ENCODE results near the gene TEKTIP1.
"Not testable (repeated sequence)": the region's sequence is repeated elsewhere in the genome, so short reads cannot be mapped to it uniquely, and the experiment has no call there.

TEKTIP1 gene

DNA sequence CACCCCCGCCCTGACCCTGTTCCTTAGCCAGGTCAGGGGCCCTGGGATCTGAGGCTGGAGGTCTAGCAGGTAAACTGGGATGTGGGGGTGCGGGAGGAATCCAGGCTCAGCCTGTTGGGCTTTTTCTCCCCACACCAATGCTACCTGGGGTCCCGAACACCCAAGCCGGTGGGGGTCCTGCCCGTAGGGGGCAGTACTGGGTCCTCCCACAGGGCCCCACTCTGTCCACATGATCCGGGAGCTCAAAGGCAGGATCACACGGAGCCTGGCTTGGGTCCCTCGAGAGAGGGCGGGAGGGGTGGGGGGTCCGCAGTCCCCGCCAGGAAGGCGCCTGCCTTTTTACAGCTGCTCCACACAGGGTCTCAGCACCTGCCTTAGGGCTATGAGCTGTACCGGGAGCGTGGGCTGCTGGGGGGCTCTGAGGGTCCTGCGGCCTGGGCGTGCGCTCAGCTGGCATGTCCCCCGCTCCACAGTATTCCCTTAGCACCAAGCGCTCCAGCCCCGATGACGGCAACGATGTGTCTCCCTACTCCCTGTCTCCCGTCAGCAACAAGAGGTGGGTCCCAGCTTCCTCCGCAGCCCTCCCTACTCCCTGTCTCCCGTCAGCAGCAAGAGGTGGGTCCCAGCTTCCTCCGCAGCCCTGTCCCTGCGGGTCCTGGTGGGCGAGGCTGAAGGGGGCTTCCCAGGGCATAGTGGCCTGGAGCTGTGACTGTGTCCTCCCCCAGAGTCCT lies 12.3 kb upstream of the TEKTIP1 start:
- TF ChIP-seq, protein P1, sequence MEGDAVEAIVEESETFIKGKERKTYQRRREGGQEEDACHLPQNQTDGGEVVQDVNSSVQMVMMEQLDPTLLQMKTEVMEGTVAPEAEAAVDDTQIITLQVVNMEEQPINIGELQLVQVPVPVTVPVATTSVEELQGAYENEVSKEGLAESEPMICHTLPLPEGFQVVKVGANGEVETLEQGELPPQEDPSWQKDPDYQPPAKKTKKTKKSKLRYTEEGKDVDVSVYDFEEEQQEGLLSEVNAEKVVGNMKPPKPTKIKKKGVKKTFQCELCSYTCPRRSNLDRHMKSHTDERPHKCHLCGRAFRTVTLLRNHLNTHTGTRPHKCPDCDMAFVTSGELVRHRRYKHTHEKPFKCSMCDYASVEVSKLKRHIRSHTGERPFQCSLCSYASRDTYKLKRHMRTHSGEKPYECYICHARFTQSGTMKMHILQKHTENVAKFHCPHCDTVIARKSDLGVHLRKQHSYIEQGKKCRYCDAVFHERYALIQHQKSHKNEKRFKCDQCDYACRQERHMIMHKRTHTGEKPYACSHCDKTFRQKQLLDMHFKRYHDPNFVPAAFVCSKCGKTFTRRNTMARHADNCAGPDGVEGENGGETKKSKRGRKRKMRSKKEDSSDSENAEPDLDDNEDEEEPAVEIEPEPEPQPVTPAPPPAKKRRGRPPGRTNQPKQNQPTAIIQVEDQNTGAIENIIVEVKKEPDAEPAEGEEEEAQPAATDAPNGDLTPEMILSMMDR (conservative IDR thresholded peaks at IDR 0.05; ENCODE audit: low read length), result 0 out of 2 replicates have a peak, but pooled peaks have one; percentile 5
- no peak overlapping the region for H3K4me3 ChIP-seq (ENCODE audit: low read length)
- DNase-seq (ENCODE audit: low read depth), result no peak

DNA sequence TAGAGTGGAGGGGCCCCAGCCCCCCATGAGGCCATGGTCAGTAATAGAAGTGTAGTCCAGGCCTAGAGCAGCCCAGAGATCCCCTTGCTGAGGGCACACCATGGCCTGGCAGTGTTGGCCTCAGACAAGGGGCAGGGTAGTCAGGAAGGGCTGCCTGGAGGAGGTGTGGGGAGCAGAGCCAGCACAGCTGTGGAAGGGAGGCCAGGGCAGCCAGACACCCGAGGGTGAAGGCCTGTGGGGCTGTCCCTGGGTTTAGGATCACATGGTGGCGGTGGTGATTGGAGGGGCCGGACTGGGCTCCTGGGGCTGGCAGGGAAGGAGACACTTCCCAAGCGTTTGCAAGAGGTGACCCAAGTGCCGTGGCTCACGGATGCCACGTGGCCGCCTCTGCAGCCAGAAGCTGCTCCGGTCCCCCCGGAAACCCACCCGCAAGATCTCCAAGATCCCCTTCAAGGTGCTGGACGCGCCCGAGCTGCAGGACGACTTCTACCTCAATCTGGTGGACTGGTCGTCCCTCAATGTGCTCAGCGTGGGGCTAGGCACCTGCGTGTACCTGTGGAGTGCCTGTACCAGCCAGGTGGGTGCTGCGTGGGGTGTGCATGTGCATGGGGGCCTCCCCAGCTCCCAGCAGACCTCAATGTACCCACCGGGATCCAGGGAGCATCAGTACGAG lies 11.6 kb upstream of the TEKTIP1 start:
- no peak for DNase-seq (ENCODE audit: low read depth)
- TF ChIP-seq, protein P1 (conservative IDR thresholded peaks at IDR 0.05; ENCODE audit: low read length), result no peak

DNA sequence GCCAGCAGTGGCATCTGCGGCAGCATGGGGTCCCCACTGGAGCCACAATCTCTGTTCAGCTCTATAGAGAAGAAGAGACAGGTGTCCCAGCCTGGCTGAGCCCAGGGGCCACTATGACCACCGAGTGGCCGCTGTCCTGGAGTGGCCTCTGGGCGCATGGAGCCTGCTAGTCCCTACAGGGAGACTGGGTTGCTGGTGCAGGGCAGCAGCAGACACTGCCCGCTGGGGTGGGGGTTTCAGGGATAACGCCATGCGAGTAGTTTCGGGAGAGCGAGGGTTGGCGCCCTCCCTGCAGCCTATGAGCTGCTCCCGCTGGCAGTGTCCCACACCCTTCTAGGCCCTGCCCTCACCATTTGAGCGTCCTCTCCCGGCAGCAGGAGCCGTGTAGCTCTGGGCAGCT lies 10.9 kb upstream of the TEKTIP1 start:
- TF ChIP-seq, protein P1 (conservative IDR thresholded peaks at IDR 0.05; ENCODE audit: low read length), result no peak
- no peak for DNase-seq (ENCODE audit: low read depth)
- H3K4me3 ChIP-seq (ENCODE audit: low read length), result no peak overlapping the region

More for the DNA sequence above, 11.6 kb upstream of the TEKTIP1 start:
- H3K4me3 ChIP-seq (ENCODE audit: low read length), result no peak overlapping the region

DNA sequence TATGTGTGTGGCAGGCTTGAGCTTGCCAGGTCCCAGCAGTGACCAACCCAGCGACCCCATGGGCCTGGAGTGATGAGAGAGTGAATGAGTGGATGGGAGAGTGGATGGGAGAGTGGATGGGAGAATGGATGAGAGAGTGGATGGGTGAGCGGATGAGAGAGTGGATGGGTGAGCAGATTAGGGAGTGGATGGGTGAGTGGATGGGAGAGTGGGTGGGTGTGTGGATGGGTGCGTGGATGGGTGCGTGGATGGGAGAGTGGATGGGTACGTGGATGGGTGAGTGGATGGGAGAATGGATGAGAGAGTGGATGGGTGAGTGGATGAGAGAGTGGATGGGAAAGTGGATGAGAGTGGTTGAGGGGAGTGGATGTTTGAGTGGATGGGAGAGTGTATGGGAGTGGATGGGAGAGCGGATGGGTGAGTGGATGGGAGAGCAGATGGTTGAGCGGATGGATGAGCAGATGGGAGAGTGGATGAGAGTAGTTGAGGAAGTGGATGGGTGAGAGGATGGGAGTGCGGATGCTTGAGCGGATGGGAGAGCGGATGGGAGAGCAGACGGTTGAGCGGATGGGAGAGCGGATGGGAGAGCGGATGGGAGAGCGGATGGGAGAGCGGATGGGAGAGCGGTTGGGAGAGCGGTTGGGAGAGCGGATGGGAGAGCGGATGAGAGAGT lies 10.3 kb upstream of the TEKTIP1 start:
- H3K4me3 ChIP-seq (ENCODE audit: low read length), result no peak overlapping the region
- TF ChIP-seq, protein P1 (conservative IDR thresholded peaks at IDR 0.05; ENCODE audit: low read length), result no peak
- DNase-seq (ENCODE audit: low read depth), result no peak

DNA sequence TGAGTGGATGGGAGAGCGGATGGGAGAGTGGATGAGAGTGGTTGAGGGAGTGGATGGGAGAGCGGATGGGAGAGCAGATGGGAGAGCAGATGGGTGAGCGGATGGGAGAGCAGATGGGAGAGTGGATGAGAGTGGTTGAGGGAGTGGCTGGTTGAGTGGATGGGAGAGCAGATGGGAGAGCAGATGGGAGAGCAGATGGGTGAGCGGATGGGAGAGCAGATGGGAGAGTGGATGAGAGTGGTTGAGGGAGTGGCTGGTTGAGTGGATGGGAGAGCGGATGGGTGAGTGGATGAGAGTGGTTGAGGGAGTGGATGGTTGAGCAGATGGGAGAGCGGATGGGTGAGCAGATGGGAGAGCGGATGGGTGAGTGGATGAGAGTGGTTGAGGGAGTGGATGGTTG lies 9.7 kb upstream of the TEKTIP1 start:
- not testable (repeated sequence) for DNase-seq (ENCODE audit: low read depth); H3K4me3 ChIP-seq (ENCODE audit: low read length)

DNA sequence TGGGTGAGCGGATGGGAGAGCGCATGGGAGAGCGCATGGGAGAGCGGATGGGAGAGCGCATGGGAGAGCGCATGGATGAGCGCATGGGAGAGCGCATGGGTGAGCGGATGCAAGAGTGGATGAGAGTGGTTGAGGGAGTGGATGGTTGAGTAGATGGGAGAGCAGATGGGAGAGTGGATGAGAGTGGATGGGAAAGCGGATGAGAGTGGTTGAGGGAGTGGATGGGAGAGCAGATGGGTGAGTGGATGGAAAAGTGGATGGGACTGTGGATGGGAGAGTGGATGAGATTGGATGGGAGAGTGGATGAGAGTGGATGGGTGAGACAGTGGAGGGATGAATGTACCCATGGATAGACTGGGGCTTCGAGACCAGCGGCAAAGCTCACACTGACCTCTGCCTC lies 8.6 kb upstream of the TEKTIP1 start:
- H3K4me3 ChIP-seq (ENCODE audit: low read length), result no peak overlapping the region
- DNase-seq (ENCODE audit: low read depth), result no peak
- TF ChIP-seq, protein P1 (conservative IDR thresholded peaks at IDR 0.05; ENCODE audit: low read length), result no peak

DNA sequence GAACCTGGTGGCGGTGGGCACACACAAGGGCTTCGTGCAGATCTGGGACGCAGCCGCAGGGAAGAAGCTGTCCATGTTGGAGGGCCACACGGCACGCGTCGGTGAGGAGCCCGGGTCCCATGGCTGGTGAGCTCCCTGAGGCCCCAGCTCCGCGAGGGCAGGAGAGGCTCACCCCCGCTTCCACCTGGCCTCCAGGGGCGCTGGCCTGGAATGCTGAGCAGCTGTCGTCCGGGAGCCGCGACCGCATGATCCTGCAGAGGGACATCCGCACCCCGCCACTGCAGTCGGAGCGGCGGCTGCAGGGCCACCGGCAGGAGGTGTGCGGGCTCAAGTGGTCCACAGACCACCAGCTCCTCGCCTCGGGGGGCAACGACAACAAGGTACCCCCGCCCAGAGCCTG lies 7.3 kb upstream of the TEKTIP1 start:
- DNase-seq (ENCODE audit: low read depth), result no peak
- TF ChIP-seq, protein P1 (conservative IDR thresholded peaks at IDR 0.05; ENCODE audit: low read length), result no peak
- no peak overlapping the region for H3K4me3 ChIP-seq (ENCODE audit: low read length)

Measured in AG10803 (cell line).